SK-N-SH (cell line): Measurements from ENCODE around the gene MBNL1. TPM values are rescaled to one million over a fixed set of nuclear protein-coding genes. Genes with fewer than 3 reads are reported as not detected.
"Not testable (repeated sequence)": the region's sequence is repeated elsewhere in the genome, so short reads cannot be mapped to it uniquely, and the experiment has no call there.

ENCODE experiments used
- CTCF ChIA-PET: fragments of 300-600, 350-600 bp; formaldehyde crosslinking; extraction: SDS; loops from one replicate; lab custom pipeline; 2021; lab: Yijun Ruan, JAX
- POLR2A ChIA-PET: fragments of 350-600 bp; sonication (Branson Sonifier 250); formaldehyde crosslinking; extraction: SDS; loops from one replicate; lab custom pipeline; 2020; ENCODE audit warnings: antibody characterized with exemption, inconsistent platforms; lab: Yijun Ruan, JAX
- DNase-seq: peaks from one replicate; pipeline ENCODE4 v3.0.0; 2012
- H2AFZ ChIP-seq: fragments of 200-600 bp; sonication (generic); 2 replicates; pipeline ENCODE4 v1.8.1; 2016; ENCODE audit warnings: antibody characterized with exemption, mild to moderate bottlenecking, low read depth
- H3F3A ChIP-seq: fragments of 200-600 bp; sonication (generic); replicated peaks from 2 replicates; pipeline ENCODE3; 2016; ENCODE audit warnings: antibody characterized with exemption, mild to moderate bottlenecking; ENCODE audit not compliant: insufficient read depth
- H3K27ac ChIP-seq, 2 experiments: fragments of 200-500 bp in 1 of 2; fragments of 200-600 bp in 1 of 2; sonication (Bioruptor generic) in 1 of 2; sonication (generic), shearing (Covaris generic) in 1 of 2; 2 replicates each; pipeline versions ENCODE4 v1.5.1 to v1.6.1; 2014 to 2016; ENCODE audit warnings: low read depth in 2 of 2, inconsistent platforms in 1 of 2, low read length in 1 of 2, mild to moderate bottlenecking in 1 of 2, mixed read lengths in 1 of 2
- H3K27me3 ChIP-seq: fragments of 200-600 bp; sonication (generic), shearing (Covaris generic); 2 replicates; pipeline ENCODE4 v1.6.1; 2016; ENCODE audit warnings: mixed run types; ENCODE audit not compliant: insufficient read depth
- H3K36me3 ChIP-seq, 2 experiments: fragments of 200-500 bp in 1 of 2; fragments of 200-600 bp in 1 of 2; sonication (Bioruptor generic) in 1 of 2; sonication (generic) in 1 of 2; replicated peaks in 1 of 2; 2 replicates each; pipeline versions ENCODE3 to v1.5.1; 2014 to 2016; ENCODE audit warnings: low read length in 1 of 2, mild to moderate bottlenecking in 1 of 2; ENCODE audit not compliant: insufficient read depth in 2 of 2, control insufficient read depth in 1 of 2
- H3K4me1 ChIP-seq, 2 experiments: fragments of 200-500 bp in 1 of 2; fragments of 200-600 bp in 1 of 2; sonication (Bioruptor generic) in 1 of 2; sonication (generic), shearing (Covaris generic) in 1 of 2; 2 replicates each; pipeline versions ENCODE4 v1.5.1 to v1.6.1; 2014 to 2016; ENCODE audit warnings: low read depth in 1 of 2, low read length in 1 of 2, mixed run types in 1 of 2; ENCODE audit not compliant: insufficient read depth in 2 of 2, control insufficient read depth in 1 of 2
- H3K4me2 ChIP-seq: fragments of 200-600 bp; sonication (generic), shearing (Covaris generic); 2 replicates; pipeline ENCODE4 v1.6.1; 2017; ENCODE audit warnings: mixed run types
- H3K4me3 ChIP-seq, 2 experiments: fragments of 200-500 bp in 1 of 2; fragments of 200-600 bp in 1 of 2; sonication (Bioruptor generic) in 1 of 2; sonication (generic), shearing (Covaris generic) in 1 of 2; 2 replicates each; pipeline versions ENCODE4 v1.5.1 to v1.8.1; 2014 to 2016; ENCODE audit warnings: low read depth in 2 of 2, inconsistent platforms in 1 of 2, low read length in 1 of 2, mild to moderate bottlenecking in 1 of 2, mixed read lengths in 1 of 2, moderate library complexity in 1 of 2
- H3K79me2 ChIP-seq: fragments of 200-600 bp; sonication (generic); 2 replicates; pipeline ENCODE4 v1.8.1; 2017; ENCODE audit warnings: mild to moderate bottlenecking; ENCODE audit not compliant: insufficient read depth
- H3K9ac ChIP-seq: fragments of 200-600 bp; sonication (generic); 2 replicates; pipeline ENCODE4 v1.6.1; 2017; ENCODE audit warnings: mixed run types
- H3K9me2 ChIP-seq: fragments of 200-600 bp; sonication (generic); 2 replicates; pipeline ENCODE4 v1.6.1; 2017; ENCODE audit warnings: mixed run types
- H3K9me3 ChIP-seq: fragments of 200-600 bp; sonication (generic); 2 replicates; pipeline ENCODE4 v1.6.1; 2017; ENCODE audit warnings: mixed run types, mild to moderate bottlenecking, moderate library complexity
- H4K20me1 ChIP-seq: fragments of 200-600 bp; sonication (generic); 2 replicates; pipeline ENCODE4 v1.6.1; 2017; ENCODE audit warnings: mild to moderate bottlenecking, mixed run types; ENCODE audit not compliant: insufficient read depth
- ELF1 ChIP-seq: IDR thresholded peaks from 2 replicates; pipeline ENCODE4 v1.4.0; 2012
- GATA2 ChIP-seq: sonication (generic); formaldehyde crosslinking; IDR thresholded peaks from 2 replicates; pipeline ENCODE4 v1.5.0; 2020; ENCODE audit warnings: mild to moderate bottlenecking, missing genetic modification reagents
- MXI1 ChIP-seq: IDR thresholded peaks from 2 replicates; pipeline ENCODE4 v1.6.1; 2012; ENCODE audit warnings: mild to moderate bottlenecking, low read depth, low read length, improper control_type of control experiment
- NFIC ChIP-seq: IDR thresholded peaks from 2 replicates; pipeline ENCODE4 v1.4.0; 2012; ENCODE audit warnings: borderline replicate concordance
- RAD21 ChIP-seq: IDR thresholded peaks from 2 replicates; pipeline ENCODE4 v1.6.1; 2012; ENCODE audit warnings: mild to moderate bottlenecking, low read length
- TAF1 ChIP-seq: IDR thresholded peaks from 2 replicates; pipeline ENCODE4 v1.6.1; 2012; ENCODE audit warnings: low read depth, mild to moderate bottlenecking, low read length, moderate library complexity, borderline replicate concordance
- YY1 ChIP-seq: IDR thresholded peaks from 2 replicates; pipeline ENCODE4 v1.4.0; 2012; ENCODE audit warnings: low read depth, mild to moderate bottlenecking
- WGBS: methylation state at CpG from one replicate; pipeline ENCODE4 v1.1.6; 2017; ENCODE audit warnings: low lambda C conversion rate; 5-methylcytosine and 5-hydroxymethylcytosine counted together
- polyA plus RNA-seq, 3 experiments: library from polyadenylated mRNA; depleted of rRNA; stranded (reverse); fragments of >200 nt; gene quantifications; 2 replicates each; pipeline ENCODE4 v1.2.3, GENCODE V29; 2012
- TF ChIP-seq, protein P1 (sequence below): fragments of 150-350 bp; IDR thresholded peaks from 2 replicates; pipeline ENCODE4 v1.6.1; 2016; ENCODE audit warnings: mild to moderate bottlenecking, low read depth, low read length
- TF ChIP-seq, protein P2 (sequence below): IDR thresholded peaks from 2 replicates; pipeline ENCODE4 v1.6.1; 2012; ENCODE audit warnings: mild to moderate bottlenecking, low read depth, low read length, moderate library complexity
- TF ChIP-seq, protein P3 (sequence below): IDR thresholded peaks from 2 replicates; pipeline ENCODE4 v1.4.0; 2012; ENCODE audit warnings: low read depth
- TF ChIP-seq, protein P4 (sequence below): IDR thresholded peaks from 2 replicates; pipeline ENCODE4; 2012

Gene MBNL1
- polyA plus RNA-seq, 1 of the 3 experiments (the other 2 are of a cell fraction): 44.3 TPM

DNA sequence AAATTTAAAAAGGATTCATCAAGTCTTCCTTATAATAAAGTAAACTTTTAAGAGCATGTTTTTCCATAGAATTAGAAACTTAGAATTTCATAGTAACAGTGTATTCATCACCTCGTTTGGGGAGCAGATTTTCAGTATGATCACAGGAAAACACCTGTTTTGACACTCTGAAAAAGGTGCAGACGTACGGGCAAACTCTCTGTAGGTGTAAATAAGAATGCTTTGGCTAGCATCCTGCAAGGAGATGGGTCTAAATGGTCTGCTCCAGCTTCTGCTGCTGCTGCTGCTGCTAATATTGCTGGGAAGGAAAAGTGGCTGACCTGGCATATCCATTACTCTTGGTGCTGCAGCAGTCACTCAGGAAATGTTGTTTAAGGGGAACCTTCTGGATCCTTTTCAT lies 66.0 kb downstream of the MBNL1 start (continued):
- TF ChIP-seq, protein P1, sequence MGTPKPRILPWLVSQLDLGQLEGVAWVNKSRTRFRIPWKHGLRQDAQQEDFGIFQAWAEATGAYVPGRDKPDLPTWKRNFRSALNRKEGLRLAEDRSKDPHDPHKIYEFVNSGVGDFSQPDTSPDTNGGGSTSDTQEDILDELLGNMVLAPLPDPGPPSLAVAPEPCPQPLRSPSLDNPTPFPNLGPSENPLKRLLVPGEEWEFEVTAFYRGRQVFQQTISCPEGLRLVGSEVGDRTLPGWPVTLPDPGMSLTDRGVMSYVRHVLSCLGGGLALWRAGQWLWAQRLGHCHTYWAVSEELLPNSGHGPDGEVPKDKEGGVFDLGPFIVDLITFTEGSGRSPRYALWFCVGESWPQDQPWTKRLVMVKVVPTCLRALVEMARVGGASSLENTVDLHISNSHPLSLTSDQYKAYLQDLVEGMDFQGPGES: no peak

DNA sequence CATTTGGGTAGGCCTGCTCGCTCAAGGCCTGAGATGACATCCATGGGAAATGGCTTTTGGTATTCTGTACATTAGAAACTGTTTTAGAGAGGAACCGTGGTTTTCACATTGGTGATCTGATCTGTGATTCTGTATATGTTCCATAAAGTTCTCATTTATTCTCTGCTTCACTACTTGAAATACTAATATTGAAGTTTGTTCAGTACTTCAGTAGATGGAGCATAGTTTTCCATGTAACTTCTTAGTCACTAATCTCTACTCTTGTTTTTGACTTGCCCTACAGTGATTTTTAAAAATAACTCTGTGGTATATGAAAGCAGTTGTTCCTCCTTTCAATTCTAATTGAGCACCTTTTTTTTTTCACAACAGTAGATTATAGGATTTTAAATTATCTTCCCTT lies 66.5 kb downstream of the MBNL1 start:
- H3K79me2 ChIP-seq: peaks cover 98% of the 10 kb centered on the region
- DNase-seq: no peak
- H3F3A ChIP-seq: peaks cover 30% of the 10 kb centered on the region
- peaks cover 0 to 6% of the 10 kb centered on the region in 2 experiments; a peak in 2 of 4 replicates for H3K4me1 ChIP-seq
- ChIA-PET POLR2A (no interaction called here), CTCF (no interaction called here)
- no peak overlapping the region for H3K4me2 ChIP-seq
- H3K36me3 ChIP-seq: peaks cover 16 to 75% of the 10 kb centered on the region in 2 experiments
- TF ChIP-seq NFIC (no peak), RAD21 (no peak), ELF1 (no peak), MXI1 (no peak), YY1 (no peak), TAF1 (no peak), GATA2 (CRISPR knock-in tag) (no peak)
- TF ChIP-seq, protein P2, sequence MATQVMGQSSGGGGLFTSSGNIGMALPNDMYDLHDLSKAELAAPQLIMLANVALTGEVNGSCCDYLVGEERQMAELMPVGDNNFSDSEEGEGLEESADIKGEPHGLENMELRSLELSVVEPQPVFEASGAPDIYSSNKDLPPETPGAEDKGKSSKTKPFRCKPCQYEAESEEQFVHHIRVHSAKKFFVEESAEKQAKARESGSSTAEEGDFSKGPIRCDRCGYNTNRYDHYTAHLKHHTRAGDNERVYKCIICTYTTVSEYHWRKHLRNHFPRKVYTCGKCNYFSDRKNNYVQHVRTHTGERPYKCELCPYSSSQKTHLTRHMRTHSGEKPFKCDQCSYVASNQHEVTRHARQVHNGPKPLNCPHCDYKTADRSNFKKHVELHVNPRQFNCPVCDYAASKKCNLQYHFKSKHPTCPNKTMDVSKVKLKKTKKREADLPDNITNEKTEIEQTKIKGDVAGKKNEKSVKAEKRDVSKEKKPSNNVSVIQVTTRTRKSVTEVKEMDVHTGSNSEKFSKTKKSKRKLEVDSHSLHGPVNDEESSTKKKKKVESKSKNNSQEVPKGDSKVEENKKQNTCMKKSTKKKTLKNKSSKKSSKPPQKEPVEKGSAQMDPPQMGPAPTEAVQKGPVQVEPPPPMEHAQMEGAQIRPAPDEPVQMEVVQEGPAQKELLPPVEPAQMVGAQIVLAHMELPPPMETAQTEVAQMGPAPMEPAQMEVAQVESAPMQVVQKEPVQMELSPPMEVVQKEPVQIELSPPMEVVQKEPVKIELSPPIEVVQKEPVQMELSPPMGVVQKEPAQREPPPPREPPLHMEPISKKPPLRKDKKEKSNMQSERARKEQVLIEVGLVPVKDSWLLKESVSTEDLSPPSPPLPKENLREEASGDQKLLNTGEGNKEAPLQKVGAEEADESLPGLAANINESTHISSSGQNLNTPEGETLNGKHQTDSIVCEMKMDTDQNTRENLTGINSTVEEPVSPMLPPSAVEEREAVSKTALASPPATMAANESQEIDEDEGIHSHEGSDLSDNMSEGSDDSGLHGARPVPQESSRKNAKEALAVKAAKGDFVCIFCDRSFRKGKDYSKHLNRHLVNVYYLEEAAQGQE: no peak
- TF ChIP-seq, protein P3, sequence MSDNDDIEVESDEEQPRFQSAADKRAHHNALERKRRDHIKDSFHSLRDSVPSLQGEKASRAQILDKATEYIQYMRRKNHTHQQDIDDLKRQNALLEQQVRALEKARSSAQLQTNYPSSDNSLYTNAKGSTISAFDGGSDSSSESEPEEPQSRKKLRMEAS: no peak
- TF ChIP-seq, protein P4, sequence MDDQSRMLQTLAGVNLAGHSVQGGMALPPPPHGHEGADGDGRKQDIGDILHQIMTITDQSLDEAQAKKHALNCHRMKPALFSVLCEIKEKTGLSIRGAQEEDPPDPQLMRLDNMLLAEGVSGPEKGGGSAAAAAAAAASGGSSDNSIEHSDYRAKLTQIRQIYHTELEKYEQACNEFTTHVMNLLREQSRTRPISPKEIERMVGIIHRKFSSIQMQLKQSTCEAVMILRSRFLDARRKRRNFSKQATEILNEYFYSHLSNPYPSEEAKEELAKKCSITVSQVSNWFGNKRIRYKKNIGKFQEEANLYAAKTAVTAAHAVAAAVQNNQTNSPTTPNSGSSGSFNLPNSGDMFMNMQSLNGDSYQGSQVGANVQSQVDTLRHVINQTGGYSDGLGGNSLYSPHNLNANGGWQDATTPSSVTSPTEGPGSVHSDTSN: no peak
- H2AFZ ChIP-seq: no peak overlapping the region
- H3K9ac ChIP-seq: no peak overlapping the region
- H3K27me3 ChIP-seq: no peaks in the 10 kb centered on the region
- no peak overlapping the region for H3K27ac ChIP-seq
- H4K20me1 ChIP-seq: peaks cover 27% of the 10 kb centered on the region; the same call in 1 of the 2 replicates
- 90% methylated on average over 2 of the region's 2 CpGs for WGBS
- H3K9me2 ChIP-seq: no peaks in the 10 kb centered on the region
- H3K9me3 ChIP-seq: no peaks in the 10 kb centered on the region
- no peak overlapping the region for H3K4me3 ChIP-seq

DNA sequence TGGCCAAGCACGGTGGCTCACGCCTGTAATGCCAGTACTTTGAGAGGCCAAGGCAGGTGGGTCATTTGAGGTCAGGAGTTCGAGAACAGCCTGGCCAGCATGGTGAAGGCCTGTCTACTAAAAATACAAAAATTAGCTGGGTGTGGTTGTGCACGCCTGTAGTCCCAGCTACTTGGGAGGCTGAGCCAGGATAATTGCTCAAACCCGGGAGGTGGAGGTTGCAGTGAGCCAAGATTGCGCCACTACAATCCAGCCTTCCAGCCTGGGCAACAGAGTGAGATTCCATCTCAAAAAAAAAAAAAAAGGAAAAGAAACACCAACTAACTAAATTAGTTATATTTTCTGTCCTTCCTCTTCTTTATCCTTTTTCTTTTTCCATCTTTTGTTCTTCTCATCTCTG lies 68.6 kb downstream of the MBNL1 start:
- DNase-seq, H3K9ac ChIP-seq, H3K4me1 ChIP-seq, H3K4me3 ChIP-seq, H3K9me2 ChIP-seq, H3K4me2 ChIP-seq, H3K9me3 ChIP-seq, CTCF ChIA-PET, H3K27ac ChIP-seq, H3K27me3 ChIP-seq, H2AFZ ChIP-seq, POLR2A ChIA-PET: not testable (repeated sequence)
- H3K36me3 ChIP-seq: peaks cover 31 to 84% of the 10 kb centered on the region in 2 experiments
- WGBS: 94% methylated on average over 6 of the region's 6 CpGs
- H3K79me2 ChIP-seq: peaks cover 100% of the 10 kb centered on the region
- H4K20me1 ChIP-seq: peaks cover 28% of the 10 kb centered on the region
- peaks cover 21% of the 10 kb centered on the region for H3F3A ChIP-seq
